Mesothelial cell of epicardium (in vitro differentiated cells): ENCODE results near the gene SH3YL1. TPM values are rescaled to one million over a fixed set of nuclear protein-coding genes. Genes with fewer than 3 reads are reported as not detected.

Experiments
- DNase-seq, 2 experiments: peaks; one replicate each; pipeline ENCODE4 v3.0.0; 2021; ENCODE audit warnings: low spot score in 2 of 2; ENCODE audit not compliant: unreplicated experiment in 2 of 2
- H3K27ac Mint-ChIP-seq: 2 replicates; pipeline ENCODE4 v1.8.0; 2021; ENCODE audit warnings: mixed read lengths
- H3K27me3 Mint-ChIP-seq: 2 replicates; pipeline ENCODE4 v1.8.0; 2021; ENCODE audit warnings: low read depth, mixed read lengths
- H3K36me3 Mint-ChIP-seq: 2 replicates; pipeline ENCODE4 v1.8.0; 2021; ENCODE audit warnings: mixed read lengths
- H3K4me1 Mint-ChIP-seq: 2 replicates; pipeline ENCODE4 v1.8.0; 2021; ENCODE audit warnings: mixed read lengths
- H3K4me3 Mint-ChIP-seq: 2 replicates; pipeline ENCODE4 v1.8.0; 2021; ENCODE audit warnings: mild to moderate bottlenecking, moderate library complexity, mixed read lengths
- H3K9me3 Mint-ChIP-seq: 2 replicates; pipeline ENCODE4 v1.8.0; 2021; ENCODE audit warnings: mixed read lengths
- total RNA-seq: library from RNA; stranded (reverse); gene quantifications from 3 replicates; pipeline ENCODE4 v1.2.1, GENCODE V29; 2021
- TF ChIP-seq, protein P1 (sequence below): fragments of 200-600 bp; sonication (generic); IDR thresholded peaks from one replicate; pipeline ENCODE4 v1.5.0; 2021; ENCODE audit warnings: antibody characterized with exemption; ENCODE audit not compliant: unreplicated experiment

The SH3YL1 gene
- total RNA-seq, 1 donor from 2014 or later = 85.8 TPM

GRCh38 chr2:228115-228514, 35.7 kb downstream of the SH3YL1 start:
- Mint-ChIP-seq H3K36me3 (peaks cover 46% of the 10 kb centered on the region), H3K4me3 (no peak overlapping the region), H3K4me1 (no peaks in the 10 kb centered on the region), H3K9me3 (peaks cover 4% of the 10 kb centered on the region), H3K27me3 (no peaks in the 10 kb centered on the region), H3K27ac (no peak overlapping the region)
- TF ChIP-seq, protein P1, sequence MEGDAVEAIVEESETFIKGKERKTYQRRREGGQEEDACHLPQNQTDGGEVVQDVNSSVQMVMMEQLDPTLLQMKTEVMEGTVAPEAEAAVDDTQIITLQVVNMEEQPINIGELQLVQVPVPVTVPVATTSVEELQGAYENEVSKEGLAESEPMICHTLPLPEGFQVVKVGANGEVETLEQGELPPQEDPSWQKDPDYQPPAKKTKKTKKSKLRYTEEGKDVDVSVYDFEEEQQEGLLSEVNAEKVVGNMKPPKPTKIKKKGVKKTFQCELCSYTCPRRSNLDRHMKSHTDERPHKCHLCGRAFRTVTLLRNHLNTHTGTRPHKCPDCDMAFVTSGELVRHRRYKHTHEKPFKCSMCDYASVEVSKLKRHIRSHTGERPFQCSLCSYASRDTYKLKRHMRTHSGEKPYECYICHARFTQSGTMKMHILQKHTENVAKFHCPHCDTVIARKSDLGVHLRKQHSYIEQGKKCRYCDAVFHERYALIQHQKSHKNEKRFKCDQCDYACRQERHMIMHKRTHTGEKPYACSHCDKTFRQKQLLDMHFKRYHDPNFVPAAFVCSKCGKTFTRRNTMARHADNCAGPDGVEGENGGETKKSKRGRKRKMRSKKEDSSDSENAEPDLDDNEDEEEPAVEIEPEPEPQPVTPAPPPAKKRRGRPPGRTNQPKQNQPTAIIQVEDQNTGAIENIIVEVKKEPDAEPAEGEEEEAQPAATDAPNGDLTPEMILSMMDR = no peak
- DNase-seq = no peak

- Mint-ChIP-seq H3K4me3 (no peak overlapping the region), H3K4me1 (no peaks in the 10 kb centered on the region), H3K27ac (no peak overlapping the region), H3K36me3 (peaks cover 53% of the 10 kb centered on the region), H3K27me3 (no peaks in the 10 kb centered on the region), H3K9me3 (peaks cover 4% of the 10 kb centered on the region)
- TF ChIP-seq, protein P1 = no peak
- DNase-seq = no peak
Observed at GRCh38 chr2:223971-224760, 39.7 kb downstream of the SH3YL1 start.

GRCh38 chr2:223451-223850, 40.4 kb downstream of the SH3YL1 start:
- Mint-ChIP-seq H3K4me1 (no peaks in the 10 kb centered on the region), H3K36me3 (peaks cover 45% of the 10 kb centered on the region), H3K4me3 (no peak overlapping the region), H3K27ac (no peak overlapping the region), H3K27me3 (no peaks in the 10 kb centered on the region), H3K9me3 (peaks cover 4% of the 10 kb centered on the region)
- TF ChIP-seq, protein P1 = no peak
- no peak for DNase-seq

- peaks cover 14% of the 10 kb centered on the region for H3K36me3 Mint-ChIP-seq
- H3K4me3 Mint-ChIP-seq = no peak overlapping the region
- no peak for DNase-seq
- no peaks in the 10 kb centered on the region for H3K4me1 Mint-ChIP-seq
- H3K27me3 Mint-ChIP-seq = peaks cover 2% of the 10 kb centered on the region
- no peak overlapping the region for H3K27ac Mint-ChIP-seq
- peaks cover 11% of the 10 kb centered on the region for H3K9me3 Mint-ChIP-seq
- TF ChIP-seq, protein P1 = no peak
Observed at GRCh38 chr2:216068-216467, 47.8 kb downstream of the SH3YL1 start.

DNA sequence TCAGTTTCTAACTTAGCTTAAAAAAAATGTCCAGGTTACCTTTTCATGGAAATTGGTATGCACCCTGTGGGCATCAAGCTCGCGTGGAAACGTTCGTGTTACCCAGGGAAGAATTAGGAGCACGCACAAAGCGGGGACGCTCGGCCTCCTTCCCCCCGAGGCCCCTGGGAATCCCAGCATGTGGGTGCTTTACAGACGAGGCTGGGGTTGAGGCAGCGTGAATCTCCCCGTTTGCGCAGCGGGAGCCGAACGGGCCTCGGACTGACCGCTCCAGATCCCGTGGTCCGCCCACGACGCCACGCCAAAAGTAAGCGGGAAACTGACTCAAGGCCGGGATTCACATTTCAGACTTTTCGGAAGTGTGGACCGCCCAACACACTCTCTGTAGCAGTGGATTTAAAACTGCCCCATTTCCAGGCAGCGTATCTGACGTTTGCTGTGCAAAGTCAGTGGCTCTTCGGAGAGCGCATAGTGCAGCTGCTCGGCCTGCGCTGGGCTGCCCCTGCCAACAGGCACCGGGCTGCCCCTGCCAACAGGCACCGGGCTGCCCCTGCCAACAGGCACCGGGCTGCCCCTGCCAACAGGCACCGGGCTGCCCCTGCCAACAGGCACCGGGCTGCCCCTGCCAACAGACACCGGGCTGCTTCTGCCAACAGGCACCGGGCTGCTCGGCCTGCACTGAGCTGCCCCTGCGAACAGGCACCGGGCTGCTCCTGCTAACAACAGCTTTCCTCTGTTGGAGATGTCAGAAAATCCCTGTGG, 49.7 kb downstream of the SH3YL1 start:
- peaks cover 4% of the 10 kb centered on the region for H3K4me1 Mint-ChIP-seq
- no peak for DNase-seq
- H3K4me3 Mint-ChIP-seq = no peak overlapping the region
- H3K36me3 Mint-ChIP-seq = peaks cover 8% of the 10 kb centered on the region
- H3K9me3 Mint-ChIP-seq = peaks cover 11% of the 10 kb centered on the region
- TF ChIP-seq, protein P1 = no peak
- no peak overlapping the region for H3K27ac Mint-ChIP-seq
- peaks cover 13% of the 10 kb centered on the region for H3K27me3 Mint-ChIP-seq
